ENCODE data around the gene PLA2G4F. TPM values are rescaled to one million over a fixed set of nuclear protein-coding genes. Genes with fewer than 3 reads are reported as not detected.

Gene PLA2G4F
- total RNA-seq, 2 donors from 2014 or later = not detected

DNA sequence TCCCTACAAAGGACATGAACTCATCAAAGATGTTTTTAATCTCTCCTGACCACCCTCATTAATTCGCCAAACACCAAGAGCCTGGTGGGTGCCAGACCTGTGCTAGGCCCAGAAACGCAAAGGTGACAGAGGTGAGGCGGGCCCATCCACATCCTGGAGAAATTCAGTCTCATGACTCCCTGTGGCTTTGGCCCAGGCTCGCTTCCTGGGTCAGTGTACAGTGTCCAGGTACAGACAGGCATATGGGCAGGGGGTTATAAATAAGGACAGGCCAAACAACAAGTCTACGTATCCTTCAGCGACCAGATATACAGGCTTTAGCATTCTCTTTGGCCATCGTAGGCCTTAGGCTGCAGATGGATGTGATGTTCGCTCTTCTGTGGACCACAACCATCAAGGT lies 945 bp upstream of the PLA2G4F start:
- Mint-ChIP-seq H3K9me3 (no peaks in the 10 kb centered on the region), H3K4me1 (peaks cover 4% of the 10 kb centered on the region), H3K27me3 (no peaks in the 10 kb centered on the region), H3K27ac (no peak overlapping the region), H3K4me3 (no peak overlapping the region), H3K36me3 (ENCODE audit: low read depth) (peaks cover 29% of the 10 kb centered on the region)
- ATAC-seq (replicated peaks) = no peak

DNA sequence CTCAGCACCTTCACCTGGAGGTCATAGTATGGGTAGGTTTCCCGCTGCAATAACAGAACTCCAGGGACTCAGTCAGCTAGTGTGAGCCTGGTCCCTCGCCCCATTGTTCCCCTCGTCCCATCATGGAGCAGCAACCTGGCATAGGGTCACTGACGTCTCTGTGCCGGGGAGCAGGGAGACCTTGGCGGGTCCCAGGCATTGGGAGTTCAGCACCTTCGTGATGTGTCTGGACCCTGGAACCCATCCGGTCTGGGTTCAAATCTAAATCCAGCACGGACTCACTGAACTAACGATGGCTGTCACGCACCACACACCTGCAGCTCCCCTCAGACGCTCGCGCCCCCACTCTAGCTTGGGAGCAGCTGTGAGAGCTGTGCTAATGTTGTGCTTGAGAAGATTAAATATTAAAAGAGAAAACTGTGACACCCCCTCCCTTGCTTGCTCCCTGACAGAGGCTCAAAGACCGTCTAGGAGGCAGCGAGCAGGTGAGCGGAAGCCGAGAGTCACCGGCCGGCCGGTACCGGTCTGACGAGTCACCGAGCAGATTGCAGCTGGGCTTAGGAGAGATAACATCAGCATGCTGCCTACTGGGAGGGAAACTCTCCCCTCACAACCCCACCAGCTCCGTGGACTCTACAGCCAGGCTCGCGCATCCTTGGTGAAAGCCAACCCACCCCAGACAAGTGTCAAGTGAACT lies 742 bp downstream of the PLA2G4F start:
- no peaks in the 10 kb centered on the region for H3K27me3 Mint-ChIP-seq
- peaks cover 4% of the 10 kb centered on the region for H3K4me1 Mint-ChIP-seq
- no peak overlapping the region for H3K27ac Mint-ChIP-seq
- H3K36me3 Mint-ChIP-seq (ENCODE audit: low read depth) = peaks cover 16% of the 10 kb centered on the region
- no peaks in the 10 kb centered on the region for H3K9me3 Mint-ChIP-seq
- no peak overlapping the region for H3K4me3 Mint-ChIP-seq
- ATAC-seq (replicated peaks) = no peak

DNA sequence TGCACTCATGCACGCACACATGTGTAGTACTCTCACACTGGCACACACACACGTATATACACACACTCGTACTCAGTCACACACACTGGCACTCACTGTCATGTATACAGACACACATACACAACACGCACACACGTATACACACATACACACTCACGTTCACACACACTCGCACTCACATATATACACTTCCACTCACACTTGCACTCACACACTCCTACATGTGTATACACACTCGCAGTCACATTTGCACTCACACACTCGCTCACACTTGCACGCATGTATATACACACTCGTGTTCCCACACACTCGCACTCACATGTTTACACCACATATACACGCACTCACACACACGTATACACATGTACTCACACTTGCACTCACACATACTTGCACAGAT lies 1.5 kb downstream of the PLA2G4F start:
- no peaks in the 10 kb centered on the region for H3K9me3 Mint-ChIP-seq
- H3K27ac Mint-ChIP-seq = no peak overlapping the region
- H3K4me3 Mint-ChIP-seq = no peak overlapping the region

DNA sequence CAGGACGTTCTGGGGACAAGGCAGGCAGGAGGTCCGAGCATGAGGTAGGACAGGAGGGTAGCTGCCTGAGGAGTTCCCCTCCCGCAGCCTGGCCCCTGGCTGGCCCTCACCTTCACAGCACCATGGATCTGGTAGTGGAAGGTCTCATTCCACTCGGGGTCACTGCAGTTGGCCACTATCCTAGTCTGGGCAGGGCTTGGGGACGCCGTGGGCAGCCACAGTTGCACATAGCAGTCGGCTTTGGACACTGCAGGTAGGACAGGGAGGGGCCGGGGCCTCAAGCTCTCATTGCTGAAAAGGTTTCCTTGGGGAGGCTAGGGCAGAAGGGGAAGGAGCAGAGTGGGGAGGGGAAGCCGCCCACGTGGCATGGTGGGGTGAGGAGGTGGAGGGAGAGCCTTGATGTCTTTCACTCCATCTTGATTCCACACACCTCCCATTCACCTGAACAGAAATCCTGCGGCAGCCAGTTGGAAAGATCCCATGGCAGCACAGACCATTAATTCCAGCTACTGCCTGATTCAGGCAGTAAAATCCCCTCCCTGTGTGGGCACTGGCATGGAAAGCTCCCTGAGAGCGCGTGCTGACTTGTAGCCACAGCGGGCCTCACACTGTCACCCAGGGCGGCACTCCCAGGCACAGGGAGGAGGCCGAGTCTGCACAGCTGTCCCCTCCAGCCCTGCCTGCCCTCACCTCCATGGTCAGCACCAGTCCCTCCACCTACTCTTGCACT lies 2.1 kb downstream of the PLA2G4F start:
- Mint-ChIP-seq H3K36me3 (ENCODE audit: low read depth) (peaks cover 8% of the 10 kb centered on the region), H3K27ac (no peak overlapping the region), H3K9me3 (no peaks in the 10 kb centered on the region), H3K27me3 (no peaks in the 10 kb centered on the region), H3K4me3 (no peak overlapping the region), H3K4me1 (peaks cover 4% of the 10 kb centered on the region)
- no peak for ATAC-seq (replicated peaks)

More for the DNA sequence above, 1.5 kb downstream of the PLA2G4F start:
- no peak for ATAC-seq (replicated peaks)
- Mint-ChIP-seq H3K36me3 (ENCODE audit: low read depth) (peaks cover 14% of the 10 kb centered on the region), H3K4me1 (peaks cover 4% of the 10 kb centered on the region), H3K27me3 (no peaks in the 10 kb centered on the region)

DNA sequence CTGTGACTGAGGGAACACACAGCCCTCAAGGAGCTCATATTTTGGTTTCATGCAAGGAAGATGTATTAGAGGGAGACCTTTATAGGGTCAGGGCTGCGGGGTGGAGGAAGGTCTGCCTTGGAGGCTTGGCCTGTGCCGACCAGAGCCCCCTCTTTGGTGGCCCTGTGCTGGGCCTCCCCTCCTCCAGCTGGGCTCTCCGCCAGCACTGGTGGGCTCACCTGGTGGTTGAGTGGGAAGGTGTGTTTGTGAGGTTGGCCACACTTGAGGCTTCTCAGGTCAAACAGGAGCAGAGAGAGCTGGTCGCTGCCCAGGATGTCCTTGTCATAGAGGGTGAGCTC lies 2.6 kb downstream of the PLA2G4F start:
- H3K36me3 Mint-ChIP-seq (ENCODE audit: low read depth) = peaks cover 5% of the 10 kb centered on the region
- H3K4me1 Mint-ChIP-seq = peaks cover 4% of the 10 kb centered on the region
- no peaks in the 10 kb centered on the region for H3K27me3 Mint-ChIP-seq
- no peaks in the 10 kb centered on the region for H3K9me3 Mint-ChIP-seq
- ATAC-seq (replicated peaks) = no peak
- H3K4me3 Mint-ChIP-seq = no peak overlapping the region
- H3K27ac Mint-ChIP-seq = no peak overlapping the region

DNA sequence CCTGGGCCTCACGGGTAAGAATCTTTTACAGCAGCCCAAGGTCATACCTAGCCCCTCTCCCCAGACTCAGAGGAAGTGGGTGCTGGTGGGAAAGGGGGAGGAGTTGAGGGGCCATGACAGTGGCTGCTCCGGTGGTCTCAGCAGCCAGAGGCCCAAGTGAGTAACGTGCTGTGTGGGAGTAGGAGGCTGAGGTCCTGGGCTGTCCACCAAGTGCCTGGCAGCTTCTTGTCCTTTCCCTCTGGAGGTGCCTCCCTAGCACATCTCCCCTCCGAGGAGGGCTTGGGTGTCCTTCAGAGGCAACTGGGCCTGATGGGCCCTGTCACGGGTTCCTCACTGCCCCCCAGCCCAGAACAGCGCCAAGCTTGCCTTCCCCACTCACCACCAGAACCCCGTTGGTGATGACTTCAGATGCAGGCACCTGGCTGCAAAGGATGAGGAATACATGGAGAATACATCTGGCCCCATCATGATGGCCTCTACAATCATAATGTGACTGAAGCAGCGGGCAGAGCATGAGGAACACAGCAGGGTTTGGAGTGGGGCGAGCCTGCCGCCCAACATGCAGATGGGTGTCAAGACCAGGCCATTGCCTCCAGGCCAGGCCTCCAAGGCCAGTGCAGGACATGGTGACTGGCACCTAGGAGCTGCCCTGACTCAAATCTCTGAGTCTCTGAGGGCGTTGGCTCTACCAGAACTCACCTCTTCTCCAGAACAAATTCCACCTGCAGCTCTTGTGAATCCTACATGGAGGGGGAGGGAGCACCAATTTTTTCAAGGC lies 3.3 kb downstream of the PLA2G4F start:
- Mint-ChIP-seq H3K4me3 (no peak overlapping the region), H3K9me3 (no peaks in the 10 kb centered on the region), H3K4me1 (no peaks in the 10 kb centered on the region), H3K36me3 (ENCODE audit: low read depth) (no peaks in the 10 kb centered on the region), H3K27ac (no peak overlapping the region), H3K27me3 (no peaks in the 10 kb centered on the region)
- no peak for ATAC-seq (replicated peaks)

DNA sequence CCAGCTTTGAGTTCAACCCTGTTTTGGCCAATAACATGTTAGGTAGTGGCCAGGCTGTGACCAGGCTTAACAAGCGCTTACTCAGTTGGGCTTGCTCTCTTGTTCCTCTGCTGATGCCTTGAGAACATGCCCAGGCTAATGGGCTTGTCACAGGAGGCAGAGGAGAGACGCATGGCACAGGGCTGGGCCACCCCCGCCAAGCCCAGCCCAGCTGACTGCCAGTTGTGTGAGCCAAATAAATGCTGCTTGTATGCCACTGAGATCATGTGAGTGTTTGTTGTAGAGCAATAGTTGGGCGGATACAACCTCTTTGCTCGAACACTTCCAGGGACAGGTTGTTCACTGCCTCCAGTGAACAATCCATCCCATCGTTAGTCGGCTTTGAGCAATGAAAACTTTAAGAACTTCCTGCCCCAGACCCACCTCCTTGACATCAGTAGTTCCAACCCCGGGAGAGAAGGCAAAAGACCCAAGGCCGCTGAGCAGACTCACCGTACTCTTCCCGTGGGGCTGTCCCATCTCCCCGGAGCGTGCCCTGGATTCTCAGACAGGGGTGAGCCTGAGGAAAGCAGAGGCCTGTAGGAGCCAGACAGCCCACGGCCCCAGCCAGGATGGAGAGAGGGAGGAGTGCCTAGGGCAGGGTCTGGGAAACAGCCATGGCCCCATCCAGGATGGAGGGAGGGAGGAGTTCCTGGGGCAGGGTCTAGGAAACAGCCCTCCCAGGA lies 4.1 kb downstream of the PLA2G4F start:
- H3K4me1 Mint-ChIP-seq = no peaks in the 10 kb centered on the region
- no peaks in the 10 kb centered on the region for H3K36me3 Mint-ChIP-seq (ENCODE audit: low read depth)
- H3K9me3 Mint-ChIP-seq = no peaks in the 10 kb centered on the region
- no peak overlapping the region for H3K27ac Mint-ChIP-seq
- no peaks in the 10 kb centered on the region for H3K27me3 Mint-ChIP-seq
- no peak for ATAC-seq (replicated peaks)
- H3K4me3 Mint-ChIP-seq = no peak overlapping the region

DNA sequence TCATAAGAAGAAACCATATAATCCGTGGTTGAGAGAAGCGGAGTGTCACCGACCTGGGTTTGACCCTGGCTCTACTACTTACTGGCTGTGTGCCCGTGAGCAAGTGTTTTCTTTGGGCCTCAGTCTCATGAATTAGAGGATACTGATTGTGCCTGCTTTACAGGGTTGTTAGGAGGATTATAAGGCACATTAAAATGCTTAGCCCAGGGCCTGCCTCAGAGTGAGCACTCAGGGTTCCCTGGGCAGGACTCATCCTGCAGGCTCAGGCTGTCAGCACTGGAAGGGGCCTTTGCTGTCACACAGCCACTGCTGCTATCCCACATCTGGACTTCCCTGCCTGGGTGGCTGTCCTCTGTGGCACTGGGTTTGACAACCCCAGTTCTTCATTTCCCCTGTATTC lies 4.7 kb downstream of the PLA2G4F start:
- H3K4me1 Mint-ChIP-seq = no peaks in the 10 kb centered on the region
- H3K4me3 Mint-ChIP-seq = no peak overlapping the region
- ATAC-seq (replicated peaks) = no peak
- H3K27ac Mint-ChIP-seq = no peak overlapping the region
- H3K36me3 Mint-ChIP-seq (ENCODE audit: low read depth) = no peaks in the 10 kb centered on the region
- H3K9me3 Mint-ChIP-seq = no peaks in the 10 kb centered on the region
- no peaks in the 10 kb centered on the region for H3K27me3 Mint-ChIP-seq

DNA sequence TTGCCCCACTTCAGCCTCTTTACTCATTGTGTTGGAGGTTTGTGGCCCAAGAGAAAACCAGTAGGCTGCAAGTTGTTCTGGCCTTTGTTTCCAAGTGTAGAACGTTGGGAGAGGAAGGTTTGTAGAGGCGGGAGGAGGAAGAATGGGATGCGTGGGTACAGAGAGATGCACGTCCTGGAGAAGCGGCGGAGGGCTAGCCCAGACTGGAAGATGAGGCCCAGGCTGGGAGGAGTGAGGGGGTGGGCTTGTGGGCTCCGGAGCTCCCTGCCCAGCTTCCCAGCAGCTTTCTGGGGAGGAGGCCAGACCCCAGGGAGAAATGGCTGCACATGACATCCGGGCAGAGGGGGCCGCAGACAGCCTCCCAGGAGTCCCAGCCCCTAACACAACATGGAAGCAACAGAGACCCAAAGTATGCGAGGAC lies 5.3 kb downstream of the PLA2G4F start:
- no peaks in the 10 kb centered on the region for H3K4me1 Mint-ChIP-seq
- ATAC-seq (replicated peaks) = no peak
- H3K27ac Mint-ChIP-seq = no peak overlapping the region

DNA sequence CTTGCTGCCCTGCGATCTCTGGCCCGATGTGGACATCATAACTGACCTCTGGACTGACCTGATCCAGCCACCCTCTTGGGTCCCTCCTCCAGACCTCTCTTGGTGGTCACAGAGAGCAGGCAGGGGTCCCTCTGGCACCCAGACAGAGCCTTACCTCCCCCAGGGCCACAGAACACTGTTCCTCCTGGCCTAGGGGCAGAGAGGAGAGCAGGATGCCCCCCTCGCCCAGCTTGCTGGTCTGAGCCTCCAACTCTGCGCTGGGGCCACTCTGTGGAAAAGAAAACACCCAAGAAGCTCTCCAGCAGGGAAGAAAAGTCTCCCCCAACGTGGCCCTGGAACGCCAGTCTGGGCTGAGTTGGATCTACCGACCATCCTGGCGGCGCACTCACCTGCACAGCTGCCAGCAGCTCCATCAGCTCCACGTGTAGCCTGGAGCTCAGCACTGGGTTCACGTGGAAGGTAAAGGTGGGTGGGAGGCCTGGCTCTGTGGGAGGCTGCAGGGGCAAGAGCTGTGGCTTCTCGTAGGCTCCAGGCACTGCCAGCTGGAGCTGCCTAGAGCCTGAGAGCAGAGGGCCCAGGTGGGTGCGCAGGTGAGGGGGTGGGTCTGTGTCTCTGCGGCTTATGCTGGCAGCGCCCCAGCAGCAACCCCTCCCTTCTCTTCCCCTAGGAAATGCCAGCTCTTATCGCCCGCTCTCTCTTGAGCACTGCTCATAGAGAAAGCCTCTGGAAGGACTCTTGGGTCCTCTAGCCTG lies 6.0 kb downstream of the PLA2G4F start:
- no peak for ATAC-seq (replicated peaks)
- no peak overlapping the region for H3K27ac Mint-ChIP-seq
- H3K9me3 Mint-ChIP-seq = no peaks in the 10 kb centered on the region
- no peaks in the 10 kb centered on the region for H3K27me3 Mint-ChIP-seq
- no peaks in the 10 kb centered on the region for H3K36me3 Mint-ChIP-seq (ENCODE audit: low read depth)
- H3K4me1 Mint-ChIP-seq = no peaks in the 10 kb centered on the region
- no peak overlapping the region for H3K4me3 Mint-ChIP-seq

More for the DNA sequence above, 5.3 kb downstream of the PLA2G4F start:
- no peaks in the 10 kb centered on the region for H3K9me3 Mint-ChIP-seq
- no peaks in the 10 kb centered on the region for H3K27me3 Mint-ChIP-seq
- no peak overlapping the region for H3K4me3 Mint-ChIP-seq
- H3K36me3 Mint-ChIP-seq (ENCODE audit: low read depth) = no peaks in the 10 kb centered on the region

DNA sequence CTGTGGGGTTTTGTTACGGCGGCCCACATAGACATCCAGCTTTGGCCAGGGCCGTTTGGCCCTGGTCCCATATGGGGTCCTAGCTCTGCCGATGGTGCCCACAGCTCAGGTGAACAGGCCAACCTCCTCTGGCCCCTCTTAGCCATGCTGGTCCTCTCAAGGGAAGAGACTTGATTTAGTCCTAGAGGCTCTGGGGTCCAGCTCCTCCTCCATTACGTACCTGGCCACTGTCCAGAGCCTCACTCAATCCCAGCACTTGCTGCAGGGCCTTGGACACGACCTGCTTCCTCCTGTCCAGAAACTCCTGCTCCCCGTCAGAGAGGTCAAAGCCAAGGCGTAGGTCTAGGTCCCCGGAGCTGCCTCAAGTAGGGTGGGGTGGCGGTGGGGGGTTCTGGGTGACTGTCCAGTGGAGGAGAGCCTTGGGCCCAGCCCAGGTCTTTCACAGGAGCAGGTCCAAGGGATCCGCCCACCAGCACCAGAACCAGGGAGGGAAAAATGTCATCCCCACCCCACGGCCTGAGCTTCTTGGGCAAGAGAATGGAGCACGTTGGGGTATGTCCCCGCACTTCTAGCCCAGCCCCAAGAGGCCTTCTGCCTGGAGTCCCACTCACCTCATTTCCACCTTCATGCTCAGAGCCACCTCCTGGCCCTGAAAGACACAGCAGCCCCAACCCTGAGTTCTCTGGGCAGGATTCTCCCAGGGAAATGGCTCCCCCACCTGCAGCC lies 6.8 kb downstream of the PLA2G4F start:
- H3K36me3 Mint-ChIP-seq (ENCODE audit: low read depth) = no peaks in the 10 kb centered on the region
- no peak overlapping the region for H3K4me3 Mint-ChIP-seq
- no peaks in the 10 kb centered on the region for H3K27me3 Mint-ChIP-seq
- ATAC-seq (replicated peaks) = no peak
- no peak overlapping the region for H3K27ac Mint-ChIP-seq
- H3K4me1 Mint-ChIP-seq = no peaks in the 10 kb centered on the region
- no peaks in the 10 kb centered on the region for H3K9me3 Mint-ChIP-seq

DNA sequence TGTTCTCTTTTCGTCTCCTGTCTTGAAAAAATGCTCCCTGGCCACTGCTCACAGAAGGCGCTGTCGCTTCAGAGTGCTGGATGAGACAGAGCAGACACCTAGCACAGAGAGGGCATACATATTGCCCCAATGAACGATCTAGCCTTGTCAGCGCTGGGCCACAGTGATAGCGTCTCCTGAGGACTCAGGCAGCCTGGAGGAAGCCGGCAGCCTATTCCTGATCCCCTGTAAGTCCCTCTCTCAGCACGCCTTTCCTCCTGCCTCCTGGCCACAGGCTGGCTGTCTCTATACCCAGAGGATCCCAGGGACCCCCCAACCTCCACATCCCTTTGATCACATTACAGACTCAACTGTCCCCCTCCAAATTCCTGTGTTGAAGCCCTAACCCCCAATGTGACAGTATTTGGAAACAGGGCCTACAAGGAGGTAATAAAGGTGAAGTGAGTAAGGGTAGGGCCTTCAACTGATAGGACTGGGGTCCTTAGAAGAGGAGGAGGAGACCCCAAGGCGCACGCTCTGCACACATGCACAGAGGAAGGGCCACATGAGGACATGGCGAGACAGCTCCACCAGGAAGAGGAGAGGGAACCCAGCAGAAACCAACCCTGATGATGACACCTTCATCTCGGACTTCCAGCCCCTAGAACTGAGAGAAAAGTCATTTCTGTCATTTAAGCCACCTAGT lies 7.5 kb downstream of the PLA2G4F start:
- Mint-ChIP-seq H3K36me3 (ENCODE audit: low read depth) (no peaks in the 10 kb centered on the region), H3K9me3 (no peaks in the 10 kb centered on the region), H3K4me3 (no peak overlapping the region), H3K27ac (no peak overlapping the region), H3K4me1 (no peaks in the 10 kb centered on the region), H3K27me3 (no peaks in the 10 kb centered on the region)
- ATAC-seq (replicated peaks) = no peak

DNA sequence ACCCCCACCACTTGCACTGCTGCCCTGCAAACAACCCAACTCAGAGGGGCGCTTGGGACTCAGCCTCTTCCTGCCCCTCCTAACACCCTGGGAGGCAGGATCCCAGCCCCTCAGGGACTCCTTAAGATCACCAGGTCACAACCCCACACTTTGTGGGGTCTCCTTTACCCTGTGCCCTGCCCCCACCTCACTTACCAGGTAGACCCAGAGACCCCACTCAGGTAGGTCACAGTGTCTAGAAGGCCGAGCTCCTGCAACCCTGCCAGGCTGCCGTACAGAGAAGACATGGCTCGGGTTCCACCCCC lies 9.1 kb downstream of the PLA2G4F start:
- no peaks in the 10 kb centered on the region for H3K36me3 Mint-ChIP-seq (ENCODE audit: low read depth)
- no peak overlapping the region for H3K27ac Mint-ChIP-seq
- H3K4me3 Mint-ChIP-seq = no peak overlapping the region
- H3K27me3 Mint-ChIP-seq = no peaks in the 10 kb centered on the region
- no peaks in the 10 kb centered on the region for H3K9me3 Mint-ChIP-seq
- H3K4me1 Mint-ChIP-seq = no peaks in the 10 kb centered on the region
- ATAC-seq (replicated peaks) = no peak
